WTC11 (cell line): ENCODE results near the gene TACC2. TPM values are rescaled to one million over a fixed set of nuclear protein-coding genes. Genes with fewer than 3 reads are reported as not detected.

Source experiments
- ATAC-seq: fragments of 200-7000 bp; cut with Tn5 transposase; 2 replicates; pipeline ENCODE4 v1.10.0; 2021; ENCODE audit warnings: mild to moderate bottlenecking, moderate library complexity
- CTCF ChIA-PET: fragments of 300-600 bp; sonication (Branson Sonifier 250); formaldehyde crosslinking; loops from one replicate; lab custom pipeline; 2021; ENCODE audit warnings: antibody characterized with exemption; lab: Charles Lee
- POLR2A ChIA-PET: fragments of 350-600 bp; sonication (Branson Sonifier 250); formaldehyde crosslinking; loops from one replicate; lab custom pipeline; 2021; ENCODE audit warnings: antibody characterized with exemption; lab: Charles Lee
- DNase-seq: peaks from one replicate; pipeline ENCODE4 v3.0.0; 2021; ENCODE audit warnings: low spot score
- H3K27ac Mint-ChIP-seq: 2 replicates; pipeline ENCODE4 v1.8.0; 2021; ENCODE audit warnings: mixed read lengths
- H3K27me3 Mint-ChIP-seq: 2 replicates; pipeline ENCODE4 v1.8.0; 2021; ENCODE audit warnings: low read depth, mild to moderate bottlenecking, moderate library complexity, mixed read lengths
- H3K36me3 Mint-ChIP-seq: 2 replicates; pipeline ENCODE4 v1.8.0; 2021; ENCODE audit warnings: mixed read lengths
- H3K4me1 Mint-ChIP-seq: 2 replicates; pipeline ENCODE4 v1.8.0; 2022; ENCODE audit warnings: mixed read lengths
- H3K4me3 Mint-ChIP-seq: 2 replicates; pipeline ENCODE4 v1.8.0; 2021; ENCODE audit warnings: mild to moderate bottlenecking, moderate library complexity, mixed read lengths
- H3K9me3 Mint-ChIP-seq: 2 replicates; pipeline ENCODE4 v1.8.0; 2021; ENCODE audit warnings: mixed read lengths
- CREB1 ChIP-seq: sonication (generic); formaldehyde crosslinking; IDR thresholded peaks from 2 replicates; pipeline ENCODE4 v1.8.0; 2023; ENCODE audit warnings: mild to moderate bottlenecking, missing genetic modification reagents
- CREM ChIP-seq: sonication (generic); formaldehyde crosslinking; IDR thresholded peaks from 2 replicates; pipeline ENCODE4 v1.8.1; 2022; ENCODE audit warnings: mild to moderate bottlenecking, missing genetic modification reagents, moderate library complexity
- ESRRA ChIP-seq: sonication (generic); formaldehyde crosslinking; IDR thresholded peaks from 2 replicates; pipeline ENCODE4 v1.8.1; 2022; ENCODE audit warnings: mild to moderate bottlenecking, missing genetic modification reagents, borderline replicate concordance
- FOXK1 ChIP-seq: sonication (generic); formaldehyde crosslinking; IDR thresholded peaks from 2 replicates; pipeline ENCODE4 v1.8.0; 2022; ENCODE audit warnings: mild to moderate bottlenecking, moderate library complexity, missing genetic modification reagents
- IRF2 ChIP-seq: sonication (generic); formaldehyde crosslinking; IDR thresholded peaks from 2 replicates; pipeline ENCODE4 v1.8.0; 2022; ENCODE audit warnings: low read depth, missing genetic modification reagents, borderline replicate concordance
- MXD4 ChIP-seq: fragments of 250-450 bp; sonication (Bioruptor Pico); IDR thresholded peaks from 2 replicates; pipeline ENCODE4 v1.8.0; 2021; ENCODE audit warnings: mild to moderate bottlenecking, moderate library complexity, borderline replicate concordance
- NFE2L1 ChIP-seq: sonication (generic); formaldehyde crosslinking; IDR thresholded peaks from 2 replicates; pipeline ENCODE4 v1.8.1; 2023; ENCODE audit warnings: missing genetic modification reagents
- NR2C2 ChIP-seq: sonication (generic); formaldehyde crosslinking; IDR thresholded peaks from 2 replicates; pipeline ENCODE4 v1.8.0; 2022; ENCODE audit warnings: mild to moderate bottlenecking, missing genetic modification reagents
- OVOL2 ChIP-seq: fragments of 250-450 bp; sonication (Bioruptor Pico); IDR thresholded peaks from 2 replicates; pipeline ENCODE4 v1.9.0; 2021; ENCODE audit warnings: mild to moderate bottlenecking, borderline replicate concordance
- PRRX2 ChIP-seq: fragments of 250-450 bp; sonication (Bioruptor Pico); IDR thresholded peaks from 2 replicates; pipeline ENCODE4 v1.8.0; 2021; ENCODE audit warnings: mild to moderate bottlenecking
- RELA ChIP-seq: sonication (generic); formaldehyde crosslinking; IDR thresholded peaks from 2 replicates; pipeline ENCODE4 v1.8.1; 2022; ENCODE audit warnings: missing genetic modification reagents, mild to moderate bottlenecking, borderline replicate concordance
- SOX15 ChIP-seq: fragments of 250-450 bp; sonication (Bioruptor Pico); IDR thresholded peaks from 2 replicates; pipeline ENCODE4 v1.9.0; 2021; ENCODE audit warnings: mild to moderate bottlenecking
- TEAD1 ChIP-seq: sonication (generic); formaldehyde crosslinking; IDR thresholded peaks from 2 replicates; pipeline ENCODE4 v1.8.0; 2022; ENCODE audit warnings: mild to moderate bottlenecking, missing genetic modification reagents
- ZNF232 ChIP-seq: sonication (generic); formaldehyde crosslinking; IDR thresholded peaks from 2 replicates; pipeline ENCODE4 v1.8.0; 2022; ENCODE audit warnings: mild to moderate bottlenecking, missing genetic modification reagents
- ZNF396 ChIP-seq: fragments of 250-450 bp; sonication (Bioruptor Pico); IDR thresholded peaks from 2 replicates; pipeline ENCODE4 v1.8.0; 2021; ENCODE audit warnings: mild to moderate bottlenecking, moderate library complexity, borderline replicate concordance
- ZNF416 ChIP-seq: fragments of 250-450 bp; sonication (Bioruptor Pico); IDR thresholded peaks from 2 replicates; pipeline ENCODE4 v1.9.0; 2021; ENCODE audit warnings: mild to moderate bottlenecking, inconsistent platforms
- total RNA-seq: library from RNA; stranded (reverse); gene quantifications from 3 replicates; pipeline ENCODE4 v1.2.3, GENCODE V29; 2021
- TF ChIP-seq, protein P1 (sequence below): sonication (generic); formaldehyde crosslinking; IDR thresholded peaks from 2 replicates; pipeline ENCODE4 v1.8.0; 2022; ENCODE audit warnings: mild to moderate bottlenecking, missing genetic modification reagents
- TF ChIP-seq, protein P2 (sequence below): sonication (generic); formaldehyde crosslinking; IDR thresholded peaks from 2 replicates; pipeline ENCODE4 v1.8.1; 2023; ENCODE audit warnings: mild to moderate bottlenecking, moderate library complexity, missing genetic modification reagents
- TF ChIP-seq, protein P3 (sequence below): sonication (generic); formaldehyde crosslinking; conservative IDR thresholded peaks from 2 replicates; pipeline ENCODE4 v1.8.1; 2022; ENCODE audit warnings: mild to moderate bottlenecking, missing genetic modification reagents
- TF ChIP-seq, protein P4 (sequence below): sonication (generic); formaldehyde crosslinking; conservative IDR thresholded peaks from 2 replicates; pipeline ENCODE4 v1.8.1; 2023; ENCODE audit warnings: mild to moderate bottlenecking, low read depth, missing genetic modification reagents, moderate library complexity

The TACC2 gene
- total RNA-seq, 1 experiment from 2014 or later: 28.9 TPM

DNA sequence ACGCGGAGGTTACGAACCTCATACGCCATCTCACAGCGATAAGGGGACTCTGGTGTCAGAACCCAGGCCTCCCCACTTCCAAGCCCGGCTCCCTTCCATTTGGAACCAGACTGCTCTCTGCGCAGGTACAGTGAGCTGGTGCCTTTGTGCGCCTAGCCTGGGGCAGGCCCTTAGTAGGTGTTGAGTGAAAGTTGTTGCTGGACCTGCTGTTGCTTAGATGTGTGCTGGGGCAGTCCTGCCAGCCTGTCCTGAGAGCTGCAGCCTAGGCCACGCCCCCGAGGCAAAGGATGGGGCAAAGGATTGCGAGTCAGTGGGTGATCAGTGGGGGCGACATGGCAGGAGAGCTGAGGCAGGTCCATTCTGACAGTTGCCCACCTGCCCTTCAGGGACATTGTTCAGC is 209.7 kb downstream of the TACC2 start:
- Mint-ChIP-seq H3K27ac (peak overlapping the region; percentile 52; the same call in 1 of the 2 replicates), H3K4me1 (no peaks in the 10 kb centered on the region; the same call in 1 of the 2 replicates), H3K27me3 (no peaks in the 10 kb centered on the region), H3K36me3 (peaks cover 39% of the 10 kb centered on the region), H3K4me3 (no peak overlapping the region), H3K9me3 (no peaks in the 10 kb centered on the region)
- POLR2A ChIA-PET: interaction anchor here (1.1 kb wide), 1 partner anchor 36 kb away, joined by 3 read pairs; no protein-coding TSS in a partner anchor
- no peak for TF ChIP-seq SOX15
- TF ChIP-seq, protein P1, sequence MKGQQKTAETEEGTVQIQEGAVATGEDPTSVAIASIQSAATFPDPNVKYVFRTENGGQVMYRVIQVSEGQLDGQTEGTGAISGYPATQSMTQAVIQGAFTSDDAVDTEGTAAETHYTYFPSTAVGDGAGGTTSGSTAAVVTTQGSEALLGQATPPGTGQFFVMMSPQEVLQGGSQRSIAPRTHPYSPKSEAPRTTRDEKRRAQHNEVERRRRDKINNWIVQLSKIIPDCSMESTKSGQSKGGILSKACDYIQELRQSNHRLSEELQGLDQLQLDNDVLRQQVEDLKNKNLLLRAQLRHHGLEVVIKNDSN: no peak
- TF ChIP-seq ESRRA (CRISPR knock-in tag): no peak
- no peak for TF ChIP-seq ZNF232 (CRISPR knock-in tag)
- TF ChIP-seq ZNF396 (CRISPR knock-in tag): no peak
- TF ChIP-seq, protein P2, sequence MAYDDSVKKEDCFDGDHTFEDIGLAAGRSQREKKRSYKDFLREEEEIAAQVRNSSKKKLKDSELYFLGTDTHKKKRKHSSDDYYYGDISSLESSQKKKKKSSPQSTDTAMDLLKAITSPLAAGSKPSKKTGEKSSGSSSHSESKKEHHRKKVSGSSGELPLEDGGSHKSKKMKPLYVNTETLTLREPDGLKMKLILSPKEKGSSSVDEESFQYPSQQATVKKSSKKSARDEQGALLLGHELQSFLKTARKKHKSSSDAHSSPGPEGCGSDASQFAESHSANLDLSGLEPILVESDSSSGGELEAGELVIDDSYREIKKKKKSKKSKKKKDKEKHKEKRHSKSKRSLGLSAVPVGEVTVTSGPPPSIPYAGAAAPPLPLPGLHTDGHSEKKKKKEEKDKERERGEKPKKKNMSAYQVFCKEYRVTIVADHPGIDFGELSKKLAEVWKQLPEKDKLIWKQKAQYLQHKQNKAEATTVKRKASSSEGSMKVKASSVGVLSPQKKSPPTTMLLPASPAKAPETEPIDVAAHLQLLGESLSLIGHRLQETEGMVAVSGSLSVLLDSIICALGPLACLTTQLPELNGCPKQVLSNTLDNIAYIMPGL: no peak
- no peak for TF ChIP-seq MXD4 (CRISPR knock-in tag)
- TF ChIP-seq OVOL2 (CRISPR knock-in tag): no peak
- no peak for TF ChIP-seq ZNF416
- TF ChIP-seq, protein P3, sequence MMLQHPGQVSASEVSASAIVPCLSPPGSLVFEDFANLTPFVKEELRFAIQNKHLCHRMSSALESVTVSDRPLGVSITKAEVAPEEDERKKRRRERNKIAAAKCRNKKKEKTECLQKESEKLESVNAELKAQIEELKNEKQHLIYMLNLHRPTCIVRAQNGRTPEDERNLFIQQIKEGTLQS (CRISPR knock-in tag): no peak
- no peak for TF ChIP-seq PRRX2 (CRISPR knock-in tag)
- TF ChIP-seq NFE2L1 (CRISPR knock-in tag): no peak
- no peak for TF ChIP-seq CREM (CRISPR knock-in tag)
- no peak for TF ChIP-seq CREB1 (CRISPR knock-in tag)
- peak; percentile 64 for ATAC-seq
- CTCF ChIA-PET: interaction anchor here (0.8 to 2.0 kb wide), 3 partner anchors 36 to 69 kb away, joined by 3 to 7 read pairs (median 5); no protein-coding TSS in a partner anchor
- no peak for DNase-seq

DNA sequence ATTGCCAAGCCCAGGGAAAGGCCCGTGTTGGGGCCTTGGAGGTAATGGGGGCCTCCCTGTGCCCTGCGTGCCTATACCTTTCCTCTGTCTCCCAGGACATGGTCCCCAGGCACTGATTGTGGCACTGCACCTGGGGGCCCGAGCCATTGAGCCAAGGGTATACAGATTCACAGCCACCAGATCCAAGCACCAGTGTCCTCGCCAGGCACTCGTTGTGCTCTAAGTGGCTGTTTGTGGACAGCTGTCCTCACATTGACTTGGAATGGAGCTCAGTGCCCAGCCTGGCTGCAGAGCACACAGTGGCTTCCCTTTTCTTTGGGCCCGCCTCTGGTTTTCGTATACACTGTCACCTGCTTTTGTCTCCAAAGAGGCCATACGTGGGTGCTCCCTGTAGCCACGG is 210.1 kb downstream of the TACC2 start:
- CTCF ChIA-PET: interaction anchor here (0.8 to 2.0 kb wide), 3 partner anchors 36 to 69 kb away, joined by 3 to 7 read pairs (median 5); no protein-coding TSS in a partner anchor
- no peak for DNase-seq
- Mint-ChIP-seq H3K4me1 (no peaks in the 10 kb centered on the region; the same call in 1 of the 2 replicates), H3K36me3 (peaks cover 39% of the 10 kb centered on the region)
- TF ChIP-seq, protein P3 (CRISPR knock-in tag): no peak
- TF ChIP-seq FOXK1 (no peak), RELA (CRISPR knock-in tag) (no peak), TEAD1 (CRISPR knock-in tag) (no peak), IRF2 (CRISPR knock-in tag) (no peak), NR2C2 (CRISPR knock-in tag) (no peak)
- TF ChIP-seq, protein P4, sequence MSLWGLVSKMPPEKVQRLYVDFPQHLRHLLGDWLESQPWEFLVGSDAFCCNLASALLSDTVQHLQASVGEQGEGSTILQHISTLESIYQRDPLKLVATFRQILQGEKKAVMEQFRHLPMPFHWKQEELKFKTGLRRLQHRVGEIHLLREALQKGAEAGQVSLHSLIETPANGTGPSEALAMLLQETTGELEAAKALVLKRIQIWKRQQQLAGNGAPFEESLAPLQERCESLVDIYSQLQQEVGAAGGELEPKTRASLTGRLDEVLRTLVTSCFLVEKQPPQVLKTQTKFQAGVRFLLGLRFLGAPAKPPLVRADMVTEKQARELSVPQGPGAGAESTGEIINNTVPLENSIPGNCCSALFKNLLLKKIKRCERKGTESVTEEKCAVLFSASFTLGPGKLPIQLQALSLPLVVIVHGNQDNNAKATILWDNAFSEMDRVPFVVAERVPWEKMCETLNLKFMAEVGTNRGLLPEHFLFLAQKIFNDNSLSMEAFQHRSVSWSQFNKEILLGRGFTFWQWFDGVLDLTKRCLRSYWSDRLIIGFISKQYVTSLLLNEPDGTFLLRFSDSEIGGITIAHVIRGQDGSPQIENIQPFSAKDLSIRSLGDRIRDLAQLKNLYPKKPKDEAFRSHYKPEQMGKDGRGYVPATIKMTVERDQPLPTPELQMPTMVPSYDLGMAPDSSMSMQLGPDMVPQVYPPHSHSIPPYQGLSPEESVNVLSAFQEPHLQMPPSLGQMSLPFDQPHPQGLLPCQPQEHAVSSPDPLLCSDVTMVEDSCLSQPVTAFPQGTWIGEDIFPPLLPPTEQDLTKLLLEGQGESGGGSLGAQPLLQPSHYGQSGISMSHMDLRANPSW: no peak
- TF ChIP-seq, all 79 proteins: peak for 0
- Mint-ChIP-seq H3K27me3 (no peaks in the 10 kb centered on the region), H3K27ac (no peak overlapping the region), H3K9me3 (no peaks in the 10 kb centered on the region), H3K4me3 (no peak overlapping the region)
- no peak for ATAC-seq
- POLR2A ChIA-PET: interaction anchor here (1.1 kb wide), 1 partner anchor 37 kb away, joined by 3 read pairs; no protein-coding TSS in a partner anchor
